Measurements from ENCODE around the gene DNPH1.

DNPH1 gene

GRCh38 chr6:43216200-43216599 lies 13.1 kb downstream of the DNPH1 start:
- no peak for DNase-seq (ENCODE audit: low read depth, low spot score)

- DNase-seq (ENCODE audit: low read depth, low spot score): no peak
Observed at GRCh38 chr6:43215066-43215465, 14.2 kb downstream of the DNPH1 start.

- no peak for DNase-seq (ENCODE audit: low read depth, low spot score)
Observed at GRCh38 chr6:43213431-43213830, 15.8 kb downstream of the DNPH1 start.

DNA sequence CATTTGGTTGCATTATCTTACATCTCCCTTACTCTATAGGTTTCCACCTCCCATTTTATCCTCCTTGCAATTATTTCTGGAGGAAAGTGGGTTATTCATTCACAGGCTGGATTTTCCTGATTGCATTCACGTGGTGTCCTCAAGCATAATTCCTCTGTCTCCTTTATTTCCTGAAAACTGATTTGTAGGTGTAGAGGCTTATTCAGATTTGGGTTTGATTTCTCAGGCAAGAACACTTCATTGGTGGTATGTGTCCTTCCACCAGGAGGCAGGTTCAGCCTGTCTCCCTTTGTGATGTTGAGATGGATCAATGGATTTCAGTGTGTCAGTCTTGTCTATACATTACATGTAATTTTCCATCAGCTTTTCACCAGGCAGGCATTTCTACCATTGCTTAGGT lies 17.3 kb downstream of the DNPH1 start:
- no peak for DNase-seq (ENCODE audit: low read depth, low spot score)

DNA sequence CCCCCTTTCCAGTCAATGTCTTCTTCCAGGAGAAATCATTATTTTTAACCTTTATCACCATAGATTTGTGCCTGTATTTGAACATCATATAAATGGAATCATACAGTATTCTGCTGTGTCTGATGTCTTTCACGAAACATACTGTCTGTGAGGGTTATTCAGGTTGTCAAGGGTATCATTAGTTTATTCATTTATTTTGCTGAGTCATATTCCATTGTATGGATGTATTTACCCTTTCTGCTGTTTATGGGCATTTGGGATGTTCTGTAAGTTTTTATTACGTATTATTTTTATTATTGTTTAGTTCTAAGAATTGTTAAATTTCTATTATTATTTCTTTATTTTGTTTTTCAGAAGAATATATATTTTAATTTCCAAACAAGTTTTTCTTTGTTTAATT lies 22.0 kb downstream of the DNPH1 start:
- DNase-seq (ENCODE audit: low read depth, low spot score): no peak

GRCh38 chr6:43205849-43206248 lies 23.4 kb downstream of the DNPH1 start:
- DNase-seq (ENCODE audit: low read depth, low spot score): no peak

GRCh38 chr6:43204271-43205105 lies 24.8 kb downstream of the DNPH1 start:
- DNase-seq (ENCODE audit: low read depth, low spot score): no peak

GRCh38 chr6:43203718-43204095 lies 25.6 kb downstream of the DNPH1 start:
- no peak for DNase-seq (ENCODE audit: low read depth, low spot score)

DNA sequence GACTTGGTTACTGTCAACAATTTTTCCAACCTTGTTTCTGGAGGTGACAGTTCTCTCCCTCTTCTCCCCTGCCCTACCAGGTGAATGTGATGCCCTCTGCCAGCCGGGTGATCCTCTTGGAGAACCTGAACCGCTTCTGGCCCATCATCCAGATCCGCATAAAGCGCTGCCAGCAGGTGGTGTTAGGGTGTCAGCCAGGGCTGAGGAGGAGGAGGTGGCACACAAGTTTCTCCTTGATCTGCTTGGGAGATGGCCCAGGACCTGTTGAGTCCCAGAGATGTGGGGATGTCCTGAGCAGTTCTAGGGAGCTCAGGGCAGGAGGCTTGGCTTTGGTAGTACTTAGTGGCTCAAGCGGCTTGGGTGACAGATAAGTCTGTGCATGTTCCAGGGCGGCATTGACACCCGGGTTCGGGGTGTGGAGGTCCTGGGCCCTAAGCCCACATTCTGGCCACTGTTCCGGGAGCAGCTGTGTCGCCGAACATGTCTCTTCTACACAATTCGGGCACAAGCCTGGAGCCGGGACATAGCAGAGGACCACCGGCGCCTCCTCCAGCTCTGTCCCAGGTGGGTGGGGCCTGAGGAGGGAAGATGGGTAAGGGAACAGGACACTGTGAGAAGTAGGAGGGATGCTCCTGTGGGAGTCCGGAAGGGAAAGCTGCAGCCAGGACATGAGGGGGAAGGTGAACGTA lies 26.1 kb downstream of the DNPH1 start:
- no peak for DNase-seq (ENCODE audit: low read depth, low spot score)

GRCh38 chr6:43202451-43202850 lies 26.8 kb downstream of the DNPH1 start:
- no peak for DNase-seq (ENCODE audit: low read depth, low spot score)

DNA sequence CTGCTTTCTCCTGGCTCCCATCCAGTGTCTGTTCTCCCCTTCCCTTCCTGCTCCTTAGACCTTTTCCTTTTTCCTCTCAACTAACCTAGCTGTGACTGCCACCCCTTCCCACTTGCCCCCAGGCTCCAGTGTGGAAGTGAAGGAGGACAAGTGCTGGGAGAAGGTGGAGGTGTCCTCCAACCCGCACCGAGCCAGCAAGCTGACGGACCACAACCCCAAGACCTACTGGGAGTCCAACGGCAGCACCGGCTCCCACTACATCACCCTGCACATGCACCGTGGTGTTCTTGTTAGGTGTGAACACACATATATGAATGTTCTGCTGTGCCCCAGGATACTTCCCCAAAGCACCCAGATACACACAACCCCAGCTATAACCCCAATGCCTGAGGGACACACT lies 28.7 kb downstream of the DNPH1 start:
- no peak for DNase-seq (ENCODE audit: low read depth, low spot score)

DNA sequence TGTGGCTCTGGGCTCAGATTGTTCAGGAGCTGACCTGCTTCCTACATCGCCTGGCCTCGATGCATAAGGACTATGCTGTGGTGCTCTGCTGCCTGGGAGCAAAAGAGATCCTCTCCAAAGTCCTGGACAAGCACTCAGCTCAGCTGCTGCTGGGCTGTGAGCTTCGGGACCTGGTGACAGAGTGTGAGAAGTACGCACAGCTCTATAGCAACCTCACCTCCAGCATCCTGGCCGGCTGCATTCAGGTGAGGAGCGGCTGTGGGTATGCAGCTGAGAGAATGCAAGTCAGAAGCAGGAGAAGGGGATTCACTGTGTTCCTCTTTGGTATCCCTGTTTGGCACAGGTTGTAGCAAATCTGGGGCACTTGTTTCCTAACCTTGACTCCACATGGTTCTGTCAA lies 29.4 kb downstream of the DNPH1 start:
- DNase-seq (ENCODE audit: low read depth, low spot score): no peak

- no peak for DNase-seq (ENCODE audit: low read depth, low spot score)
Observed at GRCh38 chr6:43196337-43196736, 32.9 kb downstream of the DNPH1 start.

- DNase-seq (ENCODE audit: low read depth, low spot score): no peak
Observed at GRCh38 chr6:43193929-43194328, 35.4 kb downstream of the DNPH1 start.

- DNase-seq (ENCODE audit: low read depth, low spot score): no peak
Observed at GRCh38 chr6:43192911-43193310, 36.4 kb downstream of the DNPH1 start.

DNA sequence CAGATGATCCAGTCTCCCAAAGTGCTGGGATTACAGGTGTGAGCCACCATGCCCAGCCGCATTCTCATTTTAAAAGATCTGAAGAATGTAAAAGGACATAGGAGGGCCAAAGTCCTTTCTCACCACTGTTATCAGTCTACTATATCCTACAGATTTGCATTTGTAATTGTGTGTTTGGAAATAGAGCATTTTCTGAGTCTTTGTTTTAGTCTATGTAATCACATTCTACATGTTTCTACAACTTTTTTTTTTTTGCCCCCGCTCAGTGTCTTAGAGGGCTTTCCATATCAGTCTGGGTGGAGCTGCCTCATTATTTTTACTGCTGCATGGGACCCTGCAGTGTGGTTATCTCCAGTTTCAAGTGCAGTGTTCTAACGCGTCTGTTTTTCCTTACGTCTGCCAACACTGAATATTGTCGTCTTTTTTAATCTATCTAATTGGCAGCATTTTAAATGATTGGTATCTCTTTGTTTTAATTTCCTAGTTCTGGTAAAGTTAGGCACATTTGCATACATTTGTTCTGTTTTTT lies 39.4 kb downstream of the DNPH1 start:
- DNase-seq (ENCODE audit: low read depth, low spot score): no peak

- no peak for DNase-seq (ENCODE audit: low read depth, low spot score)
Observed at GRCh38 chr6:43188426-43188825, 40.9 kb downstream of the DNPH1 start.

DNA sequence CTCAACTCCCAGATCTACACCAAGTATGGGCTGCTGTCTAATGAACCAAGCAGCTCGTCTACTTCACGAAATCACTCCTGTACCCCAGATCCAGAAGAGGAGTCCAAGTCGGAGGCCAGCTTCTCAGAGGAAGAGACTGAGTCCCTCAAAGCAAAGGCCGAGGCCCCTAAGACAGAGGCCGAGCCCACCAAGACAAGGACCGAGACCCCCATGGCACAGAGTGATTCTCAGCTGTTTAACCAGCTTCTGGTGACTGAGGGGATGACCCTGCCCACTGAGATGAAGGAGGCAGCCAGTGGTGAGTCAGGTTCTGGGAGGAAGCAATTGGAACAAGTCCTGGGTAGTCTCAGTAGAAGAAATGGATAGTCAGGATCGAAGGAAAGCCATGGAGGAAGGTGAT lies 41.5 kb downstream of the DNPH1 start:
- no peak for DNase-seq (ENCODE audit: low read depth, low spot score)

DNA sequence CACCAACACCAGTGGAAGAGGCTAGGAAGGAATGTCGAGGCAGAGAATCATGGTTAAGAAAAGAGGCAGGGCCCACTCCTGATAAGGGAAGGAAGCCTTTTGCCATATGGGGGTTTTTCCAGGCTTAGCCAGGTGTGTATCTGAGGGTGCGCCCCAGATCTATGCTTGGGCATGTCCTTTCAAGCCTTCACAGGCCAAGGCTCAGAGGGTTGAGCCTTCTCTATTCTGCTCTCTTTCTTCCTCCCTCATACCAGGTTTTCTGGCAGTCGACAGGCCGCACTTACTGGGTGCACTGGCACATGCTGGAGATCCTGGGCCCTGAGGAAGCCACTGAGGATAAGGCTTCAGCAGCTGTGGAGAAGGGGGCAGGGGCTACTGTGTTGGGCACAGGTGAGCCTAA lies 42.6 kb downstream of the DNPH1 start:
- DNase-seq (ENCODE audit: low read depth, low spot score): no peak

DNA sequence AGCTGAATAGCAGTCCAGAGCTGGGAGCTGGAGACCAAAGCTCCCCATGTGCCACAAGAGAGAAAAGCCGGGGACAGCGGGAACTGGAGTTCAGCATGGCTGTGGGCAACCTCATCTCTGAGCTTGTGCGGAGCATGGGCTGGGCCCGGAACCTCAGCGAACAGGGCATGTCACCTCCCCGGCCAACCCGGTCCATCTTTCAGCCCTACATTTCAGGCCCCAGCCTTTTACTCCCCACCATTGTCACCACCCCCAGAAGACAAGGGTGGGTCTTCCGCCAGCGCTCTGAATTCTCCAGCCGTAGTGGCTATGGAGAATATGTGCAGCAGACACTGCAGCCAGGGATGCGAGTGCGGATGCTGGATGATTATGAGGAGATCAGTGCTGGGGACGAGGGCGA lies 43.3 kb downstream of the DNPH1 start:
- no peak for DNase-seq (ENCODE audit: low read depth, low spot score)

- DNase-seq (ENCODE audit: low read depth, low spot score): no peak
Observed at GRCh38 chr6:43185391-43185985, 43.8 kb downstream of the DNPH1 start.

GRCh38 chr6:43184268-43184985 lies 44.9 kb downstream of the DNPH1 start:
- DNase-seq (ENCODE audit: low read depth, low spot score): no peak
